Ishikawa (cell line): ENCODE measurements around the gene NEO1.

Experiments used
- CEBPB ChIP-seq: IDR thresholded peaks from 2 replicates; pipeline ENCODE4 v1.6.1; 2012
- CREB1 ChIP-seq: IDR thresholded peaks from 2 replicates; pipeline ENCODE4 v1.6.1; 2012; ENCODE audit warnings: low read depth
- EGR1 ChIP-seq: IDR thresholded peaks from 2 replicates; pipeline ENCODE4 v1.6.1; 2012
- EP300 ChIP-seq: IDR thresholded peaks from 2 replicates; pipeline ENCODE4 v1.6.1; 2012; ENCODE audit warnings: borderline replicate concordance
- FOXM1 ChIP-seq: IDR thresholded peaks from 2 replicates; pipeline ENCODE4 v1.6.1; 2012; ENCODE audit warnings: low read depth, borderline replicate concordance
- MAX ChIP-seq: IDR thresholded peaks from 2 replicates; pipeline ENCODE4 v1.6.1; 2012
- NFIC ChIP-seq: IDR thresholded peaks from 2 replicates; pipeline ENCODE4 v1.6.1; 2012
- RAD21 ChIP-seq: IDR thresholded peaks from 2 replicates; pipeline ENCODE4 v1.6.1; 2012; ENCODE audit warnings: low read depth
- REST ChIP-seq: IDR thresholded peaks from 2 replicates; pipeline ENCODE4 v1.6.1; 2012; ENCODE audit warnings: low read depth, mild to moderate bottlenecking
- TAF1 ChIP-seq: IDR thresholded peaks from 2 replicates; pipeline ENCODE4 v1.6.1; 2012; ENCODE audit warnings: low read depth, mild to moderate bottlenecking
- TCF12 ChIP-seq: IDR thresholded peaks from 2 replicates; pipeline ENCODE4 v1.6.1; 2012; ENCODE audit warnings: low read depth
- TEAD4 ChIP-seq: IDR thresholded peaks from 2 replicates; pipeline ENCODE4 v1.6.1; 2012
- USF1 ChIP-seq: IDR thresholded peaks from 2 replicates; pipeline ENCODE4 v1.6.1; 2012
- YY1 ChIP-seq: IDR thresholded peaks from 2 replicates; pipeline ENCODE4 v1.6.1; 2012; ENCODE audit warnings: low read depth
- ZBTB7A ChIP-seq: IDR thresholded peaks from 2 replicates; pipeline ENCODE4 v1.6.1; 2012; ENCODE audit warnings: low read depth

The NEO1 gene

GRCh38 chr15:73053398-73053723 is 1.1 kb downstream of the NEO1 start:
- TF ChIP-seq CEBPB (no peak), EGR1 (no peak)

- TF ChIP-seq YY1 (no peak), EGR1 (no peak), MAX (no peak)
Observed at GRCh38 chr15:73054417-73054953, 2.2 kb downstream of the NEO1 start.

GRCh38 chr15:73056460-73056859 is 4.2 kb downstream of the NEO1 start:
- no peak for TF ChIP-seq CREB1
- TF ChIP-seq TEAD4: no peak
- TF ChIP-seq CEBPB: no peak
- no peak for TF ChIP-seq REST
- no peak for TF ChIP-seq MAX
- TF ChIP-seq ZBTB7A: no peak
- TF ChIP-seq TCF12: no peak
- TF ChIP-seq RAD21: no peak
- no peak for TF ChIP-seq EGR1
- no peak for TF ChIP-seq EP300
- no peak for TF ChIP-seq NFIC
- no peak for TF ChIP-seq FOXM1
- TF ChIP-seq TAF1: no peak
- TF ChIP-seq USF1: no peak

- TF ChIP-seq CEBPB (no peak), TCF12 (no peak), USF1 (no peak), RAD21 (no peak), FOXM1 (no peak), ZBTB7A (no peak), EP300 (no peak), TEAD4 (no peak), MAX (no peak), YY1 (no peak), NFIC (no peak), TAF1 (no peak)
Observed at GRCh38 chr15:73058437-73058836, 6.2 kb downstream of the NEO1 start.

- TF ChIP-seq FOXM1: no peak
- TF ChIP-seq USF1: no peak
- TF ChIP-seq EGR1: no peak
- no peak for TF ChIP-seq TEAD4
- TF ChIP-seq TAF1: no peak
- no peak for TF ChIP-seq RAD21
- TF ChIP-seq NFIC: no peak
- no peak for TF ChIP-seq CEBPB
- TF ChIP-seq ZBTB7A: no peak
- TF ChIP-seq TCF12: no peak
- TF ChIP-seq REST: no peak
- TF ChIP-seq YY1: no peak
- TF ChIP-seq EP300: no peak
- no peak for TF ChIP-seq MAX
- no peak for TF ChIP-seq CREB1
Observed at GRCh38 chr15:73065114-73065513, 12.9 kb downstream of the NEO1 start.

- TF ChIP-seq RAD21 (no peak), CREB1 (no peak), TAF1 (no peak), EP300 (no peak), USF1 (no peak), ZBTB7A (no peak), TEAD4 (no peak)
Observed at GRCh38 chr15:73069109-73069508, 16.8 kb downstream of the NEO1 start.
